GM12865 (cell line): Measurements from ENCODE around the gene RILP.

Source experiments
- DNase-seq: peaks from one replicate; pipeline ENCODE4 v3.0.0; 2010; ENCODE audit warnings: low read depth
- H3K4me3 ChIP-seq: 2 replicates; pipeline ENCODE4 v1.5.1; 2011; ENCODE audit warnings: mild to moderate bottlenecking, low read depth, low read length, control low read depth
- CTCF ChIP-seq: IDR thresholded peaks from 2 replicates; pipeline ENCODE4 v1.5.1; 2011; ENCODE audit warnings: low read length, control low read depth, low read depth, inconsistent platforms; ENCODE audit not compliant: insufficient read depth; ENCODE audit errors: missing control alignments

Gene RILP

GRCh38 chr17:1640329-1641064 is 9.2 kb downstream of the RILP start:
- H3K4me3 ChIP-seq, result no peak overlapping the region
- DNase-seq, result no peak
- no peak for TF ChIP-seq CTCF

GRCh38 chr17:1639549-1640180 is 10.0 kb downstream of the RILP start:
- no peak for DNase-seq
- no peak overlapping the region for H3K4me3 ChIP-seq
- TF ChIP-seq CTCF, result no peak

GRCh38 chr17:1638624-1639300 is 10.9 kb downstream of the RILP start:
- TF ChIP-seq CTCF, result no peak
- no peak overlapping the region for H3K4me3 ChIP-seq
- no peak for DNase-seq

- TF ChIP-seq CTCF, result no peak
- H3K4me3 ChIP-seq, result no peak overlapping the region
- no peak for DNase-seq
Observed at GRCh38 chr17:1638171-1638590, 11.5 kb downstream of the RILP start.

- no peak for DNase-seq
- TF ChIP-seq CTCF, result no peak
- H3K4me3 ChIP-seq, result no peak overlapping the region
Observed at GRCh38 chr17:1636732-1637285, 12.9 kb downstream of the RILP start.

- H3K4me3 ChIP-seq, result no peak overlapping the region
- TF ChIP-seq CTCF, result no peak
- no peak for DNase-seq
Observed at GRCh38 chr17:1635675-1636465, 13.8 kb downstream of the RILP start.
